ENCODE data around the gene XXYLT1. TPM values are rescaled to one million over a fixed set of nuclear protein-coding genes. Genes with fewer than 3 reads are reported as not detected.

XXYLT1 gene
- total and polyA plus RNA-seq, 12 donors: 6.2 to 14.6 (median 9.3) TPM

- Histone ChIP-seq H3K27me3 (no peaks in the 10 kb centered on the region), H3K4me3 (no peak overlapping the region), H3K4me1 (replicated peaks in 1 of 2) (no peaks in the 10 kb centered on the region), H3K9me3 (replicated peaks in 1 of 3) (no peaks in the 10 kb centered on the region), H3K36me3 (replicated peaks in 1 of 2) (peaks cover 0 to 4% of the 10 kb centered on the region in 2 donors), H3K27ac (no peak overlapping the region)
- no peak for DNase-seq
- TF ChIP-seq CTCF (IDR thresholded peaks at IDR 0.05): no peak
- TF ChIP-seq POLR2A (IDR thresholded peaks at IDR 0.05): no peak
- intact Hi-C loops (cut with DNase I): no loop called here
Observed at GRCh38 chr3:195307711-195308110, 36.8 kb upstream of the XXYLT1 start.

GRCh38 chr3:195306369-195306768 lies 35.4 kb upstream of the XXYLT1 start:
- no peaks in the 10 kb centered on the region for H3K27me3 ChIP-seq
- intact Hi-C loops (cut with DNase I): no loop called here
- TF ChIP-seq CTCF (IDR thresholded peaks at IDR 0.05) (no peak), POLR2A (IDR thresholded peaks at IDR 0.05) (no peak)
- H3K4me1 ChIP-seq (replicated peaks in 1 of 2): no peaks in the 10 kb centered on the region
- no peak overlapping the region for H3K4me3 ChIP-seq
- H3K9me3 ChIP-seq (replicated peaks in 1 of 3): no peaks in the 10 kb centered on the region
- H3K27ac ChIP-seq: no peak overlapping the region
- 94 to 99% (median 96%) methylated on average over 4 of the region's 4 CpGs for WGBS, 4 donors
- no peak for DNase-seq
- peaks cover 0 to 13% of the 10 kb centered on the region in 2 donors for H3K36me3 ChIP-seq (replicated peaks in 1 of 2)

- TF ChIP-seq POLR2A (IDR thresholded peaks at IDR 0.05): no peak
- no peak for TF ChIP-seq CTCF (IDR thresholded peaks at IDR 0.05)
- WGBS, 4 donors: 93 to 97% (median 95%) methylated on average over 3 of the region's 3 CpGs
- H3K27ac ChIP-seq: no peak overlapping the region
- peaks cover 0 to 28% of the 10 kb centered on the region in 2 donors for H3K36me3 ChIP-seq (replicated peaks in 1 of 2)
- H3K4me3 ChIP-seq: no peak overlapping the region
- H3K27me3 ChIP-seq: no peaks in the 10 kb centered on the region
- no peaks in the 10 kb centered on the region for H3K4me1 ChIP-seq (replicated peaks in 1 of 2)
- DNase-seq: no peak
- intact Hi-C loops (cut with DNase I): no loop called here
- H3K9me3 ChIP-seq (replicated peaks in 1 of 3): no peaks in the 10 kb centered on the region
Observed at GRCh38 chr3:195302431-195302830, 31.5 kb upstream of the XXYLT1 start.

- peaks cover 0 to 33% of the 10 kb centered on the region in 2 donors for H3K36me3 ChIP-seq (replicated peaks in 1 of 2)
- H3K9me3 ChIP-seq (replicated peaks in 1 of 3): no peaks in the 10 kb centered on the region
- H3K4me3 ChIP-seq: no peak overlapping the region
- TF ChIP-seq POLR2A (IDR thresholded peaks at IDR 0.05) (no peak), CTCF (IDR thresholded peaks at IDR 0.05) (no peak)
- intact Hi-C loops (cut with DNase I): no loop called here
- no peaks in the 10 kb centered on the region for H3K4me1 ChIP-seq (replicated peaks in 1 of 2)
- no peaks in the 10 kb centered on the region for H3K27me3 ChIP-seq
- no peak overlapping the region for H3K27ac ChIP-seq
- no peak for DNase-seq
Observed at GRCh38 chr3:195297446-195297845, 26.5 kb upstream of the XXYLT1 start.

Measured in adrenal gland (tissue), 12 donors.